Osteocyte (in vitro differentiated cells): Measurements from ENCODE around the gene DCHS1. TPM values are rescaled to one million over a fixed set of nuclear protein-coding genes. Genes with fewer than 3 reads are reported as not detected.
A peak's percentile ranks its signal among the peaks of the same experiment; 100 is the strongest.
"Not testable (repeated sequence)": the region's sequence is repeated elsewhere in the genome, so short reads cannot be mapped to it uniquely, and the experiment has no call there.

ENCODE experiments used
- DNase-seq: peaks from one replicate; pipeline ENCODE4 v3.0.0; 2021; ENCODE audit warnings: mixed read lengths; ENCODE audit not compliant: unreplicated experiment; ENCODE audit errors: extremely low spot score
- H3K27ac Mint-ChIP-seq: one replicate; pipeline ENCODE4 v1.8.0; 2021; ENCODE audit warnings: mild to moderate bottlenecking, mixed read lengths; ENCODE audit not compliant: unreplicated experiment
- H3K27me3 Mint-ChIP-seq: one replicate; pipeline ENCODE4 v1.8.0; 2021; ENCODE audit warnings: mixed read lengths; ENCODE audit not compliant: unreplicated experiment
- H3K36me3 Mint-ChIP-seq: one replicate; pipeline ENCODE4 v1.8.0; 2021; ENCODE audit warnings: mixed read lengths; ENCODE audit not compliant: unreplicated experiment
- H3K4me1 Mint-ChIP-seq: one replicate; pipeline ENCODE4 v1.8.0; 2021; ENCODE audit warnings: mixed read lengths; ENCODE audit not compliant: unreplicated experiment
- H3K4me3 Mint-ChIP-seq: one replicate; pipeline ENCODE4 v1.8.0; 2021; ENCODE audit warnings: mild to moderate bottlenecking, moderate library complexity, mixed read lengths; ENCODE audit not compliant: unreplicated experiment
- H3K9me3 Mint-ChIP-seq: one replicate; pipeline ENCODE4 v1.8.0; 2021; ENCODE audit warnings: mixed read lengths; ENCODE audit not compliant: unreplicated experiment
- total RNA-seq: library from RNA; stranded (reverse); gene quantifications from 2 replicates; pipeline ENCODE4 v1.2.1, GENCODE V29; 2021
- TF ChIP-seq, protein P1 (sequence below): fragments of 200-600 bp; sonication (generic); IDR thresholded peaks from 2 replicates; pipeline ENCODE4 v1.5.0; 2021; ENCODE audit warnings: antibody characterized with exemption, mild to moderate bottlenecking, moderate library complexity

DCHS1 gene
- total RNA-seq, 1 donor from 2014 or later, result 63.0 TPM

DNA sequence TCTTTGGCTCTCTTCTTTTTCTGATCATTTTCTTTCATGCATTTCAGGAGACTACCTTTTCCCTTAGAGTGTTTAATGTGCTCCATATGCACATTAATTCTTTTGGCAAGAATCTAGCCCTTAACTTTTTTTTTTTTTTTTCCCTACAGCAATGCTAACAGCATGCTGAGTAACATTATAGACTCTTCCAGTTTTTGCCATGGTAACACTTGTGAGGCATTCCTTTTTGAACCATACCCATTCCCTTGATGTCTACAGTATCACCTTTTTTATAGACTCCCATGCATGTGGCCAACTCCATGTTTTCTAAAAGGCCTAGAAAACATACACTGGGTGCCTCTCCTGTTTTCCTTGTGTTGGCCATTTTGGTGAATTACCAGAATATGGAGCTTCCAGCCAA, 30.4 kb upstream of the DCHS1 start:
- Mint-ChIP-seq H3K36me3 (peaks cover 8% of the 10 kb centered on the region), H3K27me3 (no peaks in the 10 kb centered on the region), H3K9me3 (no peaks in the 10 kb centered on the region), H3K27ac (no peak overlapping the region), H3K4me1 (peaks cover 16% of the 10 kb centered on the region), H3K4me3 (no peak overlapping the region)
- DNase-seq, result no peak
- TF ChIP-seq, protein P1, sequence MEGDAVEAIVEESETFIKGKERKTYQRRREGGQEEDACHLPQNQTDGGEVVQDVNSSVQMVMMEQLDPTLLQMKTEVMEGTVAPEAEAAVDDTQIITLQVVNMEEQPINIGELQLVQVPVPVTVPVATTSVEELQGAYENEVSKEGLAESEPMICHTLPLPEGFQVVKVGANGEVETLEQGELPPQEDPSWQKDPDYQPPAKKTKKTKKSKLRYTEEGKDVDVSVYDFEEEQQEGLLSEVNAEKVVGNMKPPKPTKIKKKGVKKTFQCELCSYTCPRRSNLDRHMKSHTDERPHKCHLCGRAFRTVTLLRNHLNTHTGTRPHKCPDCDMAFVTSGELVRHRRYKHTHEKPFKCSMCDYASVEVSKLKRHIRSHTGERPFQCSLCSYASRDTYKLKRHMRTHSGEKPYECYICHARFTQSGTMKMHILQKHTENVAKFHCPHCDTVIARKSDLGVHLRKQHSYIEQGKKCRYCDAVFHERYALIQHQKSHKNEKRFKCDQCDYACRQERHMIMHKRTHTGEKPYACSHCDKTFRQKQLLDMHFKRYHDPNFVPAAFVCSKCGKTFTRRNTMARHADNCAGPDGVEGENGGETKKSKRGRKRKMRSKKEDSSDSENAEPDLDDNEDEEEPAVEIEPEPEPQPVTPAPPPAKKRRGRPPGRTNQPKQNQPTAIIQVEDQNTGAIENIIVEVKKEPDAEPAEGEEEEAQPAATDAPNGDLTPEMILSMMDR, result no peak

DNA sequence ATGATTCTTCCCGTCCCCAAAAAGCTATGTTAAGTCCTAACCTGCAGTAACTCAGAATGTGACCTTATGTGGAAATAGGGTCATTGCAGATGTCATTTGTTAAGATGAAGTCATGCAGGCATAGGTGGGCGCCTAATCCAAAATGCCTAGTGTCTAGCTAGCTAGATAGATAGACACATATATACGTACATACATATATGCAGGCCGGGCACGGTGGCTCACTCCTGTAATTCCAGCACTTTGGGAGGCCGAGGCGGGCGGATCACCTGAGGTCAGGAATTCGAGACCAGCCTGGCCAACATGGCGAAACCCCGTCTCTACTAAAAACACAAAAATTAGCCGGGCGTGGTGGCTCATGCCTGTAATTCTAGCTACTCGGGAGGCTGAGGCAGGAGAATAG, 28.5 kb upstream of the DCHS1 start:
- peak overlapping the region; percentile 100 for H3K27ac Mint-ChIP-seq
- peaks cover 12% of the 10 kb centered on the region for H3K36me3 Mint-ChIP-seq
- H3K9me3 Mint-ChIP-seq, DNase-seq, H3K27me3 Mint-ChIP-seq: not testable (repeated sequence)
- H3K4me1 Mint-ChIP-seq, result peaks cover 16% of the 10 kb centered on the region
- H3K4me3 Mint-ChIP-seq, result peak overlapping the region; percentile 99

DNA sequence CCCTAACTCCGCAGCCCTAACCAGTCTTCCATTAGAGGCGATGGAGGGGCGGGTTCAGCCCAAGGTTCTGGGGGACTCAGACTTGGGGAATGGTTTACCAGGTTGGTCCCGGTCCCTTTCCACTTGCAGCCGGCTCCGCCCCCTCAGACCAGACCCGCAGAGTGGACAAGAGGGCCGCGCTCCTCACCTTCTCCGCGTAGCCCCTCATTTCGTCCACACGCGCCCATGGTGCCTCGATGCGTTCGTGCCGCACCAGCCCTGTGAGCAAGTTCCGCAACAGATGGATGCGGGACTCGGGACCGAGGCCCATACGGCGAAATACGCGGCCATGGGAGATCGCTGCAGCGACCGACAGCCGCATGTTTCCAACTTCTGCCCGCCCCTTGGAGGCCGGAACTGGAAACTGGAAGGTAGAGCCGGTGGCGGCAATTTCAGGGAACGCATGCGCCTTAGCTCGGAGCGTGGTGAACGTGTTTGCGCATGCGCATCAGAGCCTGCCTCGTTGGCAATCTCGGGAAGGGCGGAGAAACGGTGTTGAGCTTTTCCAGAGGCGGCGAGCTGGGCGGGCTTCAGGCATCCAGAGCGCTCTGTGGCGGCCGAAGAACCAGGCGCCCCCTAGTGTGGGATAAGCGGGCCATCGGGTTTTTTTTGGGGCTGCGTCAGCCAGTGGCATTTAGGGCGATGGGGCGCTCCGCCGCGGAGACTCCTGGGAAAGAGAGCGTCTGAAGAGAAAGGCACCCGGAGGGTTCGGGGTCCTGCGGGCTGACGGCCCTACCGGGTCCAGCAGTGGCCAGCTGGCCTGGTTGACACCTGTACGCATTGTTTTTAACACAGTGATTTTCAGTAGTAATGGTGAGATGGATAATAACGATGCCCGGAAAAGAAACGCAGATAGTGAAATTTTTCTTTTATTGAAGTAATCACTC, 27.6 kb upstream of the DCHS1 start, which contains the start of gene MRPL17:
TSS of gene MRPL17 (minus strand) at position 405 of the 926 bp plus-strand sequence. CDS start at position 361, 44 bp downstream.
- TF ChIP-seq, protein P1, result peak; percentile 94
- peak; percentile 100 for DNase-seq
- Mint-ChIP-seq H3K9me3 (no peaks in the 10 kb centered on the region), H3K36me3 (peaks cover 13% of the 10 kb centered on the region), H3K27ac (peak within 1 kb of the TSS; percentile 100), H3K4me3 (peak within 1 kb of the TSS; percentile 99), H3K27me3 (no peaks in the 10 kb centered on the region), H3K4me1 (peaks cover 16% of the 10 kb centered on the region)

- TF ChIP-seq, protein P1, result no peak
- Mint-ChIP-seq H3K9me3 (no peaks in the 10 kb centered on the region), H3K27ac (peak overlapping the region; percentile 100)
Measured at GRCh38 chr11:6682591-6682935, 27.0 kb upstream of the DCHS1 start.

GRCh38 chr11:6681949-6682348, 26.3 kb upstream of the DCHS1 start:
- TF ChIP-seq, protein P1, result no peak
- H3K27ac Mint-ChIP-seq, result peak overlapping the region; percentile 100
- H3K36me3 Mint-ChIP-seq, result peaks cover 13% of the 10 kb centered on the region
- peaks cover 16% of the 10 kb centered on the region for H3K4me1 Mint-ChIP-seq
- peak overlapping the region; percentile 99 for H3K4me3 Mint-ChIP-seq
- H3K9me3 Mint-ChIP-seq, result no peaks in the 10 kb centered on the region
- no peak for DNase-seq
- H3K27me3 Mint-ChIP-seq, result no peaks in the 10 kb centered on the region

More at GRCh38 chr11:6682591-6682935, 27.0 kb upstream of the DCHS1 start:
- DNase-seq, result no peak
- H3K36me3 Mint-ChIP-seq, result peaks cover 13% of the 10 kb centered on the region
- H3K27me3 Mint-ChIP-seq, result no peaks in the 10 kb centered on the region
- H3K4me3 Mint-ChIP-seq, result peak overlapping the region; percentile 99
- peaks cover 16% of the 10 kb centered on the region for H3K4me1 Mint-ChIP-seq
